H1 (cell line): ENCODE data around the gene PDCD6IP. TPM values are rescaled to one million over a fixed set of nuclear protein-coding genes. Genes with fewer than 3 reads are reported as not detected.

Experiments used
- CTCF ChIA-PET: fragments of 300-600 bp; sonication (Branson Sonifier 250); formaldehyde crosslinking; loops from one replicate; lab custom pipeline; 2021; ENCODE audit not compliant: partially characterized antibody; lab: Charles Lee
- POLR2A ChIA-PET: fragments of 300-600 bp; sonication (Branson Sonifier 250); formaldehyde crosslinking; loops from one replicate; lab custom pipeline; 2021; ENCODE audit warnings: inconsistent platforms; ENCODE audit not compliant: partially characterized antibody; lab: Charles Lee
- DNase-seq, 2 experiments: peaks; one replicate each; pipeline versions ENCODE4 v3.0.0 to v3.0.0-alpha.2; 2010 to 2022; ENCODE audit warnings: low spot score in 2 of 2, low read depth in 1 of 2, mixed read lengths in 1 of 2
- FAIRE-seq: peaks from 2 replicates; lab custom pipeline; 2011; peaks lifted over from hg19 to GRCh38; lab: Jason Lieb, UNC
- H2AFZ ChIP-seq: 2 replicates; pipeline ENCODE4 v1.8.1; 2012; ENCODE audit warnings: low read length, inconsistent platforms
- H2AK5ac ChIP-seq: 2 replicates; pipeline ENCODE4 v1.6.1; 2013; ENCODE audit warnings: low read depth, low read length
- H2BK120ac ChIP-seq: replicated peaks from 2 replicates; pipeline ENCODE3; 2013; ENCODE audit warnings: low read depth, low read length, inconsistent platforms
- H2BK12ac ChIP-seq: 2 replicates; pipeline ENCODE4 v1.6.1; 2013; ENCODE audit warnings: low read depth, low read length
- H2BK15ac ChIP-seq: 2 replicates; pipeline ENCODE4 v1.6.1; 2013; ENCODE audit warnings: low read length
- H2BK20ac ChIP-seq: 2 replicates; pipeline ENCODE4 v1.6.1; 2013; ENCODE audit warnings: low read length
- H2BK5ac ChIP-seq: 2 replicates; pipeline ENCODE4 v1.6.1; 2013; ENCODE audit warnings: low read depth, low read length
- H3K14ac ChIP-seq: 2 replicates; pipeline ENCODE4 v1.6.1; 2013; ENCODE audit warnings: inconsistent platforms; ENCODE audit not compliant: insufficient read length
- H3K18ac ChIP-seq: 2 replicates; pipeline ENCODE4 v1.6.1; 2013; ENCODE audit warnings: low read length; ENCODE audit errors: extremely low read depth
- H3K23ac ChIP-seq: 2 replicates; pipeline ENCODE4 v1.6.1; 2013; ENCODE audit warnings: inconsistent platforms; ENCODE audit not compliant: insufficient read length
- H3K23me2 ChIP-seq: 2 replicates; pipeline ENCODE4 v1.6.1; 2013; ENCODE audit warnings: low read depth, low read length
- H3K27ac ChIP-seq: 2 replicates; pipeline ENCODE4 v1.6.1; 2011; ENCODE audit warnings: low read depth, low read length, inconsistent platforms
- H3K27me3 ChIP-seq, 4 experiments: replicated peaks in 1 of 4; 1 replicate in 1 of 4; 2 replicates in 3 of 4; pipeline versions ENCODE4 v1.6.1 to v1.8.1; 2011 to 2013; ENCODE audit warnings: low read length in 3 of 4, mild to moderate bottlenecking in 3 of 4, inconsistent platforms in 2 of 4, mixed read lengths in 2 of 4, moderate library complexity in 1 of 4; ENCODE audit not compliant: control insufficient read depth in 3 of 4, insufficient read depth in 3 of 4; ENCODE audit errors: extremely low read depth in 1 of 4
- H3K36me3 ChIP-seq, 4 experiments: 2 replicates each; pipeline versions ENCODE4 v1.6.1 to v1.8.1; 2011 to 2013; ENCODE audit warnings: mild to moderate bottlenecking in 4 of 4, low read length in 3 of 4, moderate library complexity in 2 of 4, control low read depth in 1 of 4, inconsistent platforms in 1 of 4; ENCODE audit not compliant: insufficient read depth in 4 of 4, control insufficient read depth in 2 of 4
- H3K4ac ChIP-seq: replicated peaks from 2 replicates; pipeline ENCODE3; 2013; ENCODE audit warnings: low read length, low read depth, mixed read lengths, inconsistent platforms; ENCODE audit not compliant: insufficient read length
- H3K4me1 ChIP-seq, 4 experiments: replicated peaks in 1 of 4; 1 replicate in 1 of 4; 2 replicates in 3 of 4; pipeline versions ENCODE4 v1.6.1 to v1.8.1; 2011 to 2013; ENCODE audit warnings: low read length in 3 of 4, inconsistent platforms in 2 of 4, mixed read lengths in 1 of 4; ENCODE audit not compliant: insufficient read depth in 4 of 4, control insufficient read depth in 3 of 4
- H3K4me2 ChIP-seq, 2 experiments: 2 replicates each; pipeline versions ENCODE4 v1.6.1 to v1.8.1; 2011 to 2013; ENCODE audit warnings: low read depth in 2 of 2, low read length in 2 of 2, control low read depth in 1 of 2, inconsistent platforms in 1 of 2, mild to moderate bottlenecking in 1 of 2; ENCODE audit not compliant: insufficient read depth in 1 of 2
- H3K4me3 ChIP-seq, 4 experiments: fragments of 200-600, 300-600 bp in 1 of 4; sonication (generic), shearing (Covaris generic), sonication (Bioruptor Twin) in 1 of 4; 2 replicates each; pipeline versions ENCODE4 v1.5.1 to v1.8.1; 2011 to 2016; ENCODE audit warnings: low read length in 4 of 4, low read depth in 3 of 4, control low read depth in 2 of 4, inconsistent platforms in 2 of 4, mild to moderate bottlenecking in 2 of 4, mixed read lengths in 1 of 4, moderate library complexity in 1 of 4; ENCODE audit not compliant: insufficient read depth in 2 of 4; ENCODE audit errors: extremely low read depth in 1 of 4
- H3K56ac ChIP-seq: replicated peaks from 2 replicates; pipeline ENCODE3; 2013; ENCODE audit warnings: low read depth, mild to moderate bottlenecking, mixed read lengths, low read length, inconsistent platforms; ENCODE audit not compliant: insufficient read length
- H3K79me1 ChIP-seq: 2 replicates; pipeline ENCODE4 v1.6.1; 2013; ENCODE audit warnings: low read depth, low read length, control low read depth
- H3K79me2 ChIP-seq, 2 experiments: 2 replicates each; pipeline versions ENCODE4 v1.6.1 to v1.8.1; 2012 to 2013; ENCODE audit warnings: low read length in 2 of 2, mild to moderate bottlenecking in 2 of 2, inconsistent platforms in 1 of 2; ENCODE audit not compliant: insufficient read depth in 2 of 2, control insufficient read depth in 1 of 2
- H3K9ac ChIP-seq, 4 experiments: replicated peaks in 1 of 4; 1 replicate in 1 of 4; 2 replicates in 3 of 4; pipeline versions ENCODE4 v1.6.1 to v1.8.1; 2011 to 2013; ENCODE audit warnings: low read depth in 3 of 4, low read length in 3 of 4, control low read depth in 2 of 4, mild to moderate bottlenecking in 2 of 4, moderate library complexity in 2 of 4, inconsistent platforms in 1 of 4; ENCODE audit errors: extremely low read depth in 1 of 4
- H3K9me3 ChIP-seq, 2 experiments: 2 replicates each; pipeline versions ENCODE4 v1.6.1 to v1.8.1; 2012 to 2013; ENCODE audit warnings: mild to moderate bottlenecking in 2 of 2, moderate library complexity in 2 of 2, control low read depth in 1 of 2, inconsistent platforms in 1 of 2, low read depth in 1 of 2, low read length in 1 of 2, mixed read lengths in 1 of 2; ENCODE audit not compliant: insufficient read depth in 2 of 2
- H4K20me1 ChIP-seq, 2 experiments: replicated peaks in 1 of 2; 2 replicates each; pipeline versions ENCODE3 to v1.8.1; 2011 to 2013; ENCODE audit warnings: inconsistent platforms in 2 of 2, low read length in 2 of 2, mild to moderate bottlenecking in 1 of 2; ENCODE audit not compliant: insufficient read depth in 2 of 2, control insufficient read depth in 1 of 2
- H4K5ac ChIP-seq: 2 replicates; pipeline ENCODE4 v1.6.1; 2013; ENCODE audit warnings: low read length, low read depth, mixed read lengths, inconsistent platforms; ENCODE audit not compliant: insufficient read length
- H4K8ac ChIP-seq: 2 replicates; pipeline ENCODE4 v1.8.0; 2013; ENCODE audit warnings: mild to moderate bottlenecking, moderate library complexity, low read length, inconsistent platforms; ENCODE audit not compliant: insufficient read depth; ENCODE audit errors: extremely low read depth
- H4K91ac ChIP-seq: replicated peaks from 2 replicates; pipeline ENCODE3; 2013; ENCODE audit warnings: low read length, mixed read lengths, inconsistent platforms; ENCODE audit not compliant: insufficient read length
- E2F6 ChIP-seq: IDR thresholded peaks from 2 replicates; pipeline ENCODE4 v1.6.1; 2012; ENCODE audit warnings: inconsistent platforms
- TEAD4 ChIP-seq: IDR thresholded peaks from 2 replicates; pipeline ENCODE4 v1.6.1; 2012; ENCODE audit warnings: low read depth, low read length, inconsistent platforms, mixed read lengths
- WGBS, 2 experiments: shearing (Covaris generic) in 1 of 2; methylation state at CpG; one replicate each; pipeline versions ENCODE4 v1.1.6 to v1.1.7; 2013 to 2015; ENCODE audit warnings: low lambda C conversion rate in 2 of 2, mixed read lengths in 2 of 2, inconsistent platforms in 1 of 2, low coverage in 1 of 2, missing lambda C conversion rate in 1 of 2; ENCODE audit not compliant: insufficient replicate concordance in 2 of 2, insufficient coverage in 1 of 2, insufficient read length in 1 of 2; ENCODE audit errors: extremely low coverage in 1 of 2, missing lambda C conversion rate in 1 of 2; 5-methylcytosine and 5-hydroxymethylcytosine counted together
- polyA plus RNA-seq, 7 experiments: library from polyadenylated mRNA; depleted of rRNA in 3 of 7; stranded (reverse) in 5 of 7; unstranded in 2 of 7; fragments of >200 nt in 5 of 7; fragments of 200-250 nt in 2 of 7; gene quantifications; 1 replicate in 5 of 7; 2 replicates in 1 of 7; 4 replicates in 1 of 7; pipeline versions ENCODE4 v1.2.1 to v1.2.3, GENCODE V29; 2011 to 2013; ENCODE audit warnings: missing spikeins in 2 of 7, mixed read lengths in 2 of 7
- total RNA-seq: library from RNA; stranded (reverse); fragmentation: NEBNext Ultra II Directional; extraction: Animal tissue kit (Norgen Biotek cat#: 25700); gene quantifications from 2 replicates; pipeline ENCODE4 v1.2.1, GENCODE V29; 2021

Gene PDCD6IP
- total and polyA plus RNA-seq, 2 of the 8 experiments (the other 6 are each of a cell fraction or from before 2014, with no cell fraction given), result 61.7 to 155 TPM

- peaks cover 3 to 93% of the 10 kb centered on the region in 2 experiments; a peak in 3 of 4 replicates for H3K79me2 ChIP-seq
- no peak overlapping the region for H3K18ac ChIP-seq
- ChIA-PET POLR2A (no interaction called here), CTCF (no interaction called here)
- no peaks in the 10 kb centered on the region for H3K9me3 ChIP-seq
- no peak overlapping the region for H3K14ac ChIP-seq
- no peak overlapping the region for H2BK5ac ChIP-seq
- no peak overlapping the region for H3K4ac ChIP-seq
- H3K4me3 ChIP-seq, result peak overlapping the region in 1 of 4 experiments; percentile 25; a peak in 1 of 8 replicates
- peak; percentile 7 for FAIRE-seq
- no peak overlapping the region; a peak in 1 of 7 replicates for H3K9ac ChIP-seq
- no peak overlapping the region for H3K23ac ChIP-seq
- no peak for DNase-seq
- no peak overlapping the region for H2BK15ac ChIP-seq
- no peak overlapping the region for H3K27ac ChIP-seq
- WGBS, 2 experiments, result 49% methylated on average over 5 of the region's 6 CpGs; no CpG with 5 or more reads in 1 of the 2 experiments
- 0 out of 2 replicates have a peak, but pooled peaks cover 6% of the 10 kb centered on the region for H3K79me1 ChIP-seq
- H3K36me3 ChIP-seq, result peaks cover 0 to 4% (median 0%) of the 10 kb centered on the region in 4 experiments; a peak in 1 of 8 replicates
- no peaks in the 10 kb centered on the region for H3K27me3 ChIP-seq
- no peak overlapping the region for H4K5ac ChIP-seq
- no peak overlapping the region for H2BK12ac ChIP-seq
- TF ChIP-seq E2F6 (no peak), TEAD4 (0 out of 2 replicates have a peak, but pooled peaks have one; percentile 34)
- no peak overlapping the region for H2AFZ ChIP-seq
- H4K20me1 ChIP-seq, result peaks cover 0 to 4% of the 10 kb centered on the region in 2 experiments
- no peak overlapping the region for H2BK20ac ChIP-seq
- H4K8ac ChIP-seq, result no peak overlapping the region
- H3K56ac ChIP-seq, result no peak overlapping the region
- no peak overlapping the region for H2BK120ac ChIP-seq
- H4K91ac ChIP-seq, result no peak overlapping the region
- peak overlapping the region in 1 of 2 experiments; percentile 51; a peak in 2 of 4 replicates for H3K4me2 ChIP-seq
- no peak overlapping the region for H2AK5ac ChIP-seq
- H3K23me2 ChIP-seq, result peaks cover 2% of the 10 kb centered on the region; the same call in 1 of the 2 replicates
- peaks cover 0 to 7% (median 0%) of the 10 kb centered on the region in 4 experiments; a peak in 4 of 7 replicates for H3K4me1 ChIP-seq
Observed at GRCh38 chr3:33803894-33804526, 5.6 kb downstream of the PDCD6IP start.
